ENCODE results near the gene SMARCC2. TPM values are rescaled to one million over a fixed set of nuclear protein-coding genes. Genes with fewer than 3 reads are reported as not detected.
A peak's percentile ranks its signal among the peaks of the same experiment; 100 is the strongest.

SMARCC2 gene
- total and polyA plus RNA-seq, 9 of the 15 experiments (the other 6 are each of a cell fraction or from before 2014, with no cell fraction given), result 11.9 to 86.0 (median 36.6) TPM

DNA sequence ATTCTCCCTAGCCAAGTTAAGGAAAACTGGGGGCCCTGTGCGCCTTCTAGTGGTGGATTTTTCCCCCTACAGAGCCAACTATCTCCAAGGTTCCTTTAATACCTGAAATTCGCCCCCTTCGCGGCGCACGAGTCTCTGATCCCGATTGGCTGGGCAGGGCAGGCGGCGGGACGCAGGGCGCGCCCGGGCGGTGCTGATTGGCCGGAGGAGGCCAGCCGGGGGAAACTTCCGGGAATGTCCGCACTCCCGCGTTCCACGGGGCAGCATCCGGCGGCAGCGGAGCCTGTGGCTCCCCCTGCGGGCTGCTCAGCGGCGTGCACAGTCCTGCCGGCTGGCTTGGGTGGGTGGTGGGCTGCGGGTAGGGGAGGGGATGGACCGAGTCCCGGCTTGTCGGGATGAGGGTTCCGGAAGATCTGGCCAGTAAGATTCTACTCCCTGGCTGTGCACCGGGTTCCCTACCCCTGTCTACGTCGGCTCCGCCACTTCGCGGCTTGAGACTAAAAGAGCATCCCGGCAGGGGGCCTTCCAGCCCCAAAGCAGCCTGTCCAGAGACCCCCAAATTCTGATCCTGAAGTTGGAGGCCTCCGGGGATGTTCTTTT, 34.9 kb upstream of the SMARCC2 start, which contains the start of gene NABP2 (continued):
- TF ChIP-seq ZBTB11 (CRISPR knock-in tag; IDR thresholded peaks at IDR 0.05), result peak; percentile 60 to 91 (median 61); a peak in 4 of 6 replicates
- peak; percentile 77 to 95; a peak in 3 of 4 replicates for TF ChIP-seq TEAD1 (CRISPR knock-in tag; IDR thresholded peaks at IDR 0.05)
- peak; percentile 95 for TF ChIP-seq E2F1 (CRISPR knock-in tag; IDR thresholded peaks at IDR 0.05)
- peak; percentile 85 for TF ChIP-seq E2F3 (CRISPR knock-in tag; IDR thresholded peaks at IDR 0.05)
- peak; percentile 16 for TF ChIP-seq DACH1 (IDR thresholded peaks at IDR 0.05; ENCODE audit: partially characterized antibody)
- peak; percentile 95 for TF ChIP-seq XRCC5 (IDR thresholded peaks at IDR 0.05; ENCODE audit: low read depth, low read length)
- TF ChIP-seq KDM5B (IDR thresholded peaks at IDR 0.05; ENCODE audit: insufficient replicate concordance, low read depth, low read length), result peak; percentile 40
- TF ChIP-seq STAT6 (CRISPR knock-in tag; IDR thresholded peaks at IDR 0.05), result 0 out of 2 replicates have a peak, but pooled peaks have one; percentile 48
- TF ChIP-seq, protein P1, sequence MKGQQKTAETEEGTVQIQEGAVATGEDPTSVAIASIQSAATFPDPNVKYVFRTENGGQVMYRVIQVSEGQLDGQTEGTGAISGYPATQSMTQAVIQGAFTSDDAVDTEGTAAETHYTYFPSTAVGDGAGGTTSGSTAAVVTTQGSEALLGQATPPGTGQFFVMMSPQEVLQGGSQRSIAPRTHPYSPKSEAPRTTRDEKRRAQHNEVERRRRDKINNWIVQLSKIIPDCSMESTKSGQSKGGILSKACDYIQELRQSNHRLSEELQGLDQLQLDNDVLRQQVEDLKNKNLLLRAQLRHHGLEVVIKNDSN (CRISPR knock-in tag; IDR thresholded peaks at IDR 0.05), result peak; percentile 80
- TF ChIP-seq, protein P2, sequence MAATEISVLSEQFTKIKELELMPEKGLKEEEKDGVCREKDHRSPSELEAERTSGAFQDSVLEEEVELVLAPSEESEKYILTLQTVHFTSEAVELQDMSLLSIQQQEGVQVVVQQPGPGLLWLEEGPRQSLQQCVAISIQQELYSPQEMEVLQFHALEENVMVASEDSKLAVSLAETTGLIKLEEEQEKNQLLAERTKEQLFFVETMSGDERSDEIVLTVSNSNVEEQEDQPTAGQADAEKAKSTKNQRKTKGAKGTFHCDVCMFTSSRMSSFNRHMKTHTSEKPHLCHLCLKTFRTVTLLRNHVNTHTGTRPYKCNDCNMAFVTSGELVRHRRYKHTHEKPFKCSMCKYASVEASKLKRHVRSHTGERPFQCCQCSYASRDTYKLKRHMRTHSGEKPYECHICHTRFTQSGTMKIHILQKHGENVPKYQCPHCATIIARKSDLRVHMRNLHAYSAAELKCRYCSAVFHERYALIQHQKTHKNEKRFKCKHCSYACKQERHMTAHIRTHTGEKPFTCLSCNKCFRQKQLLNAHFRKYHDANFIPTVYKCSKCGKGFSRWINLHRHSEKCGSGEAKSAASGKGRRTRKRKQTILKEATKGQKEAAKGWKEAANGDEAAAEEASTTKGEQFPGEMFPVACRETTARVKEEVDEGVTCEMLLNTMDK (IDR thresholded peaks at IDR 0.05; ENCODE audit: borderline replicate concordance, insufficient read depth, low read depth, low read length, poor library complexity, severe bottlenecking), result peak; percentile 99
- peak; percentile 98 for TF ChIP-seq E2F8 (IDR thresholded peaks at IDR 0.05; ENCODE audit: low read depth, partially characterized antibody)

All from K562 (cell line).